ENCODE results near the gene MDC1.
"Not testable (repeated sequence)": the region's sequence is repeated elsewhere in the genome, so short reads cannot be mapped to it uniquely, and the experiment has no call there.

The MDC1 gene

DNA sequence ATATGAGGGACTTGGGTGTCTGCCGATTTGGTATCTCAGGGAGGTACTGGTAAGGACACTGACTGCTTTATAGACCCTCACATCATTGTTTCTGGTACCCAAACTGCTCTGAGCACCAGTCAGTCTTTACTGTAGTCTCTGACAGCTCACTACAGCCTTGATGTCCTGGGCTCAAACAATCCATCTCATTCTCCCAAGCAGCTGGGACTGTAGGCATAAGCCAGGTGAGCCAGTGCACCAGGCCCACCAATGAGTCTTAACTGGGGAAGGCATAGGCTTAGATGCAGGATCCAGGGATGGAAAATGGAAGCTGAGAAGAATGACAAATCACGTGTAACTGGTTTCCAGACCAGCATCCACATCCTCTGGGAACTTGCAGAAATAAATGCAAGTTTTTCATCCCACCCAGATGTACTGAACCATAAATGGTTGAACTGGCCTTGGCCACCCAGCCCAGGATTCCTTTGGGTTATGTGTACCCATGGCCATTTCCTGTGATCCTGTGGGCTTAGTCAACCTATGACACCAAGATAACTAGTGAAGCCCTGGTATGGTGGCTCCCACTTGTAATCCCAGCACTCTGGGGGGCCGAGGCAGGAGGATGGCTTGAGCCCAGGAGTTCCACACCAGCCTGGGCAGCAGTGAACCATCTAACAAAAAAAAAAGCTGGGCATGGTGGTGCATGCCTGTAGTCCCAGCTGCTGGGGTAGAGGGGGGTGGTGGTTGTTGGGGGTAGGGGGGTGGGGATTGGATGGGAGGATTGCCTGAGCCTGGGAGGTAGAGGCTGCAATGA lies 8.8 kb upstream of the MDC1 start:
- DNase-seq (ENCODE audit: low read depth in 1 of 2, low spot score in 1 of 2): no peak

DNA sequence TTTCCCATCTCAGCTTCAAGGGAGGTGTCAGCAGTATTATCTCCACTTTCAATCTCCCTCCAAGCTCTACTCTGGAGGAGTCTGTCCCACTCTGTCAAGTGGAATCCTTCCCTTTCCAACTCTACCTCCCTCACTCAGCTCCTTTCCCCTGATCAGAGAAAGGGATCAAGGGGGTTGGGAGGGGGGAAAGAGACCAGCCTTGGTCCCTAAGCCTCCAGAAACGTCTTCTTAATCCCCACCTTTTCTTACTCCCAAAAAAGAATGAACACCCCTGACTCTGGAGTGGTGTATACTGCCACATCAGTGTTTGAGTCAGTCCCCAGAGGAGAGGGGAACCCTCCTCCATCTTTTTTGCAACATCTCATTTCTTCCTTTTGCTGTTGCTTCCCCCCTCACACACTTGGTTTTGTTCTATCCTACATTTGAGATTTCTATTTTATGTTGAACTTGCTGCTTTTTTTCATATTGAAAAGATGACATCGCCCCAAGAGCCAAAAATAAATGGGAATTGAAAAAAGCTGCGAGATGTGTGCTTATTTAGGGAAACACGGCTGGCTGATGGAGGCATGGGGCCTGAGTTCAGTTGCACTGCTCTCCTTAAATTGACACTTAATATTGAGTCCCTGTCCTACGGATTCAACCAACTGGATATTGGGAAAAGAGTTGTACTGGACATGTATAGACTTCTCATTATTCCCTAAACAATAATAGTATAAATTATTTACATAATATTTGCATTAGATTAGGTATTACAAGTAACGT lies 8.0 kb upstream of the MDC1 start:
- no peak for DNase-seq (ENCODE audit: low read depth in 1 of 2, low spot score in 1 of 2)

DNA sequence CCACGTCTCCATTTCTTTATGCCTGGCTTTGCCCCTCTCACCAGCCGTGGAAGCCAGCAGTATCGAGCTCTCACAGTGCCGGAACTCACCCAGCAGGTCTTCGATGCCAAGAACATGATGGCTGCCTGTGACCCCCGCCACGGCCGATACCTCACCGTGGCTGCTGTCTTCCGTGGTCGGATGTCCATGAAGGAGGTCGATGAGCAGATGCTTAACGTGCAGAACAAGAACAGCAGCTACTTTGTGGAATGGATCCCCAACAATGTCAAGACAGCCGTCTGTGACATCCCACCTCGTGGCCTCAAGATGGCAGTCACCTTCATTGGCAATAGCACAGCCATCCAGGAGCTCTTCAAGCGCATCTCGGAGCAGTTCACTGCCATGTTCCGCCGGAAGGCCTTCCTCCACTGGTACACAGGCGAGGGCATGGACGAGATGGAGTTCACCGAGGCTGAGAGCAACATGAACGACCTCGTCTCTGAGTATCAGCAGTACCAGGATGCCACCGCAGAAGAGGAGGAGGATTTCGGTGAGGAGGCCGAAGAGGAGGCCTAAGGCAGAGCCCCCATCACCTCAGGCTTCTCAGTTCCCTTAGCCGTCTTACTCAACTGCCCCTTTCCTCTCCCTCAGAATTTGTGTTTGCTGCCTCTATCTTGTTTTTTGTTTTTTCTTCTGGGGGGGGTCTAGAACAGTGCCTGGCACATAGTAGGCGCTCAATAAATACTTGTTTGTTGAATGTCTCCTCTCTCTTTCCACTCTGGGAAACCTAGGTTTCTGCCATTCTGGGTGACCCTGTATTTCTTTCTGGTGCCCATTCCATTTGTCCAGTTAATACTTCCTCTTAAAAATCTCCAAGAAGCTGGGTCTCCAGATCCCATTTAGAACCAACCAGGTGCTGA lies 7.0 kb upstream of the MDC1 start:
- DNase-seq (ENCODE audit: low read depth in 1 of 2, low spot score in 1 of 2): not testable (repeated sequence)

DNA sequence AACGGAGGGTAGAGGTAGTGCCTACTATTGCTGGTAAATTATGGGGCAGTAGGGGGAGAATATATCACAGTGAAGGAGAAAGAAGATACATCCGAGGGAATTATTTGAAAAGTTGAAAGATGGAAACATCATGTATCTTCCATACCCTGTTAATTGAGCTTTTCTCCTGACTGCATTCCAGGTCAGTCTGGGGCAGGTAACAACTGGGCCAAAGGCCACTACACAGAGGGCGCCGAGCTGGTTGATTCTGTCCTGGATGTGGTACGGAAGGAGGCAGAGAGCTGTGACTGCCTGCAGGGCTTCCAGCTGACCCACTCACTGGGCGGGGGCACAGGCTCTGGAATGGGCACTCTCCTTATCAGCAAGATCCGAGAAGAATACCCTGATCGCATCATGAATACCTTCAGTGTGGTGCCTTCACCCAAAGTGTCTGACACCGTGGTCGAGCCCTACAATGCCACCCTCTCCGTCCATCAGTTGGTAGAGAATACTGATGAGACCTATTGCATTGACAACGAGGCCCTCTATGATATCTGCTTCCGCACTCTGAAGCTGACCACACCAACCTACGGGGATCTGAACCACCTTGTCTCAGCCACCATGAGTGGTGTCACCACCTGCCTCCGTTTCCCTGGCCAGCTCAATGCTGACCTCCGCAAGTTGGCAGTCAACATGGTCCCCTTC lies 6.2 kb upstream of the MDC1 start:
- DNase-seq (ENCODE audit: low read depth in 1 of 2, low spot score in 1 of 2): not testable (repeated sequence)

DNA sequence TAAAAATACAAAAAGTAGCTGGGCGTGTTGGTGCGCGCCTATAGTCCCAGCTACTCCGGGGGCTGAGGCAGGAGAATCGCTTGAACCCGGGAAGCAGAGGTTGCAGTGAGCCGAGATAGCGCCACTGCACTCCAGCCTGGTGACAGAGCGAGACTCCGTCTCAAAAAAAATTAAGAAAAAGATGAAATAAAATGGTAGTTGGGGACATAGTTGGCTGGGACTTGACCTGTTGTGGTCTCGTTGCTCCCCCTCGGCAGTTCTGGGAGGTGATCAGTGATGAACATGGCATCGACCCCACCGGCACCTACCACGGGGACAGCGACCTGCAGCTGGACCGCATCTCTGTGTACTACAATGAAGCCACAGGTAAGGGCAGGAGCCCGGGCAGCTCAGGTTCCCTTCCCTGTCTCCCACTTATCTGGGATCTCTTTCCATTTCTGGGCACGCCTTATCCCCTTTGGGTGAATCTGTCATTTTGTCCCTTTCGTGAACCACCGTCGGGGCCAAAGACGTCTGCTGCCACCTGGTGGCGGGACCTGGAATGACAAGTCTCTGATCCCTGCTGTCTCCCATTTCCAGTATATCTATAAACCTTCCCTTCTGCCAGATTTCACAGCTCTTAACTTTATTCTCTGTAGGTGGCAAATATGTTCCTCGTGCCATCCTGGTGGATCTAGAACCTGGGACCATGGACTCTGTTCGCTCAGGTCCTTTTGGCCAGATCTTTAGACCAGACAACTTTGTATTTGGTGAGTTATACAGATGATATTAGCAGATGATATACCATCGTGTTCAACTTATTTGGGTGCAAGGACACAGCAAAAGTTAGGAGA lies 5.4 kb upstream of the MDC1 start:
- DNase-seq (ENCODE audit: low read depth in 1 of 2, low spot score in 1 of 2): peak; percentile 70 to 81

DNA sequence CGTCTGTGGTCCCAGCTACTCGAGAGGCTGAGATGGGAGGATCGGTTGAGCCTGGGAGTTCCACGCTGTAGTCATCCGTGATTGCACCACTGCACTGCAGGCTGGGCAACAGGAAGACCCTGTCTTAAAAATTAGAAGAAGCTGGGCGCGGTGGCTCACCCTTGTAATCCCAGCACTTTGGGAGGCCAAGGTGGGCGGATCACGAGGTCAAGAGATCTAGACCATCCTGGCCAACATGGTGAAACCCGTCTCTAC lies 4.9 kb upstream of the MDC1 start:
- DNase-seq (ENCODE audit: low read depth in 1 of 2, low spot score in 1 of 2): not testable (repeated sequence)

DNA sequence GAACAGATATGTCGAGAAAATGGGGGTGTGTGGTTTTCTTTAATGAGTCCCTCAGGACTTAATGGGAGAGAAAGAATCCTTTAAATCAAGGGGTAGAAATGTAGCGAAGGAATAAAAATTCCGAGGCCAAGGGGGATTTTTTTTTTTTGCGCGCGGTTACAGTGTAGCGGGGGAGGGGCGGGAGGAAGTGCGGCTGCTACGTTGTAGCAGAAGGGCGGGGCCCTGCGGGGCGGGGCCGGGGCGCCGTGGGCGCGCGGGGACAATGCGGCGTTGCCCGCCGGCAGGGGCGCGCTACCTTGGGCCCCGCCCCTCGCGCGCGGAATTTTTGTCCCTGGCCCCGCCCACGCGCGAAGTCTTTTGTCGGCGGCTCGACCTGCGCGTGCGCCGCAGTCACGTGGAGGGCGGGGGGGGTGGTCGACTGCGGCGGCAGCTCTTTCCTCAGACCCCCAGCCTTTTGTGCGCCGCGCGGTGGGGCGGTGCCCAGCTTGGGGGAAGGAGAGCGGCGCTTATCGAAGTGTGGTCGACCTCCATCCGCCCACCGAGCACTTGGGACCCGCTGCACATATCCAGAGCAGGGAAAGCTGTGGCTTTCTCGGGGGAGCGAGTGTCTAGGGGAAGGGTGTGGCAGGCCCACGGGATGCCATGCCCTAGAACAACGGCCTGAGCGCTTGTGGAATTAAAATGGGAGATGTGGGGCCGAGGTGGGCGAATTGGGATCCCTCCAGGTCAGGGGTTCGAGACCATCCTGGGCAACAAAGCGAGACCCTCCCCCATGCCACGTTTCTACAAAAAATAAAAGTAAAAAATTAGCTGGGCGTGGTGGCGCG lies 4.3 kb upstream of the MDC1 start:
- peak; percentile 95 to 98 for DNase-seq (ENCODE audit: low read depth in 1 of 2, low spot score in 1 of 2)

DNA sequence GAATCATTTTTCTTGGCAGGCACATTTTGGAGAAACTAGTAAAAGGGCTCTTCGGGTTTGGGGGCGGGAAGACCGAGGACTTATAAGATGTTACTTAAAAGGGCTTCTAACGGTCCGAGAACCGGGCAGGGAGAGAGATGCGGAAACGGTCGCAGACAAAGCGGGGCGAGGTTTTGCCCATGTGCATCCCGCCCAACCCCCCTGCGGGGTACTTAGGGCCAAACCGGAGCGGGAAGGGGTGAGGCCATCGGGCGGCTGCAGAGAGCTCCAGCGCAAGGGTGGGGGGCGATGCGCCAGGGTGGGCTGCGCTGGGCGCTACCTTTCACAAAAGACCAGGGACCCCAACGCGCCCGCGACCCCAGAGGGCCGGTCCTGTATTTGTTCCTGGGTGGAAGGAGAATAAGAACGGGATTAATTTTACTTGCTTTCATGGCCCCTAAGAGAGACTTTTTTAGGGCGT lies 3.7 kb upstream of the MDC1 start:
- peak; percentile 40 to 57 for DNase-seq (ENCODE audit: low read depth in 1 of 2, low spot score in 1 of 2)

DNA sequence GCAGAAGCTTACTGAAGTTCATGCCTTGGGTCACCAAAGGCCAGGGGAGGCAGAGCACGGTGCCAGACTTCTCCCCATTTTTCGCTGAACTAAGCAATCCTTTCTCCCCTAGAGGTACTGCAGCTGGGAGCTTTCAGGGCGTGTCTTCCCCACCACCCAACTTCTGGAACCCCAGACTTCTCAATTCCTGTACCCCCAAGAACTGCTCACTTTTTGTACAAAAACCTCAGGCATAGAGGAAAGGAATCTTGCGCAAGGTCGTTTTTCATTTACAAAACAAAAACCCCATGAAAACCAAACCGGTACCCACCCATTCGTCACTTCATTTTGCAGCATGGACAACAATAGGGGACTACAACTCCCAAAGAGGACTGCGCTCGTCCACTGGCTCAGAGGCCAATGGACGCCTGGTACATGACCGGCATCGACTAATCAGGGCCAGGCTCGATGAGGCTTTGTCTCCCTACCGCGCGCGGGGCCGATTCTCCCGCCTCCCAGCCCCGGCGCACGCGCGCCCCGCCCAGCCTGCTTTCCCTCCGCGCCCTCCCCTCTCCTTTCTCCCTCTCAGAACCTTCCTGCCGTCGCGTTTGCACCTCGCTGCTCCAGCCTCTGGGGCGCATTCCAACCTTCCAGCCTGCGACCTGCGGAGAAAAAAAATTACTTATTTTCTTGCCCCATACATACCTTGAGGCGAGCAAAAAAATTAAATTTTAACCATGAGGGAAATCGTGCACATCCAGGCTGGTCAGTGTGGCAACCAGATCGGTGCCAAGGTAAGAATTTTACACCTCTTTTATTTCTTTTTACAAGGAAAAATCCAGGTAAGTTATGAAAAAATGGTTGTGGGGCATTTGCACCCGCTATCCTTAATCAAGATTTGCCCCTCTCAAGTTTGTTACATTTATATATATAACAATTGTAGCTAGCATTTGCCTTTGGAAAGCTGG lies 3.0 kb upstream of the MDC1 start, which contains the start of gene TUBB:
TSS of gene TUBB (plus strand) at position 562 of the 947 bp plus-strand sequence. CDS start at position 717, 155 bp downstream.
- DNase-seq (ENCODE audit: low read depth in 1 of 2, low spot score in 1 of 2): peak; percentile 91

DNA sequence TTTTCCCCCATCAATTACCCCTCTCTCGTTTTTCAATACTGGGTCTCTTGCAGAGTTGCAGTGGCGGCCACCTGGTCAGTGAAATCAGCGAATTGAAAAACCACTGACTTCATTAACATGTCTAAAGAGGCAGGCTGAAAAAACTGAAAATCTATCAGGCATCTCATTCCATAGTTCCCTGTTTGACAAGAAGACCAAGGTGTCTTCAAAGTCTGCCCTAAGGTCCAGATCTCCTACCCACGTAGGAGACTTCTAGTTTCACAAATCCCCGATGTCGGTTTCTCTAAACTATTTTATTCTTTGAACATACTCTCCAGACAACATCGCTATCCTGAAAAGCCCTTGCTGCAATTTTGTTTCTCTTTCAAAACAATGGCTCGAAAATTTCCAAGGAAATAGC lies 2.3 kb upstream of the MDC1 start:
- no peak for DNase-seq (ENCODE audit: low read depth in 1 of 2, low spot score in 1 of 2)

DNA sequence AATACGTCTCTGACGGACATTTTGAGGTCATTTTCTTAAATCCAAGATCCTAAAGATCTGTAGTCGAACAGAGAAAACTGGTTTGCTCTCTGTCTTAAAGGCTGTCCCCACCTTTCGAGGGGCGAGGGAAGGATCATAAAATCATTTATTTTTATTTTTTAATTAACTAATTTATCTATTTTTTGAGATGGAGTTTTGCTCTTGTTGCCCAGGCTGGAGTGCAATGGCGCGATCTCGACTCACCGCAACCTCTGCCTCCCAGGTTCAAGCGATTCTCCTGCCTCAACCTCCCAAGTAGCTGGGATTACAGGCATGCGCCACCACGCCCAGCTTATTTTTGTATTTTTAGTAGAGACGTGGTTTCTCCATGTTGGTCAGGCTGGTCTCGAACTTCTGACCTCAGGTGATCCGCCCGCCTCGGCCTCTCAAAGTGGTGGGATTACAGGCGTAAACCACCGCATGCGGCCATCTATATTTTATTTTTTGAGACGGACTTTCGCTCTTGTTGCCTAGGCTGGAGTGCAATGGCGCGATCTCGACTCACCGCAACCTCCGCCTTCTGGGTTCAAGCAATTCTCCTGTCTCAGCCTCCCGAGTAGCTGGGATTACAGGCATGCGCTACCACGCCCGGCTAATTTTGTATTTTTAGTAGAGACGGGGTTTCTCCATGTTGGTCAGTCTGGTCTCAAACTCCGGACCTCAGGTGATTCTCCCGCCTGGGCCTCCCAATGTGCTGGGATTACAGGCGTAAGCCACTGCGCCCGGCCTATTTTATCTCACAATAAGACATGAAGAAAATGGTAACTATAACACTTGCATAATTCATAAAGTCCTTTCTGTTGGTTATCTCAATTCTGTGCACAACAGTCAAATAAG lies 1.0 kb upstream of the MDC1 start:
- DNase-seq (ENCODE audit: low read depth in 1 of 2, low spot score in 1 of 2): not testable (repeated sequence)

DNA sequence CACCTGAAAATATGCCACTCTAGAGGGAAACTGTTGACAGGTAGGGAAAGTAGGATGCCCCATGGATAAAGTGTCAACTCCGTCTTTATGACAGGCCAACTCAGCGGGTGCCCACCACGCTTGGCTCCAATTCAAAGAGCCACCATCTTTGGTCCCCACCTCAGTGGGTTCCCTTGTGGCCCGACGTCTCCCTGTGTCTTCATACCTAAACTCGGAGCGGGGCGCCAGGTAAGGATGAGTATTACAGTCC lies 277 bp downstream of the MDC1 start:
- no peak for DNase-seq (ENCODE audit: low read depth in 1 of 2, low spot score in 1 of 2)

DNA sequence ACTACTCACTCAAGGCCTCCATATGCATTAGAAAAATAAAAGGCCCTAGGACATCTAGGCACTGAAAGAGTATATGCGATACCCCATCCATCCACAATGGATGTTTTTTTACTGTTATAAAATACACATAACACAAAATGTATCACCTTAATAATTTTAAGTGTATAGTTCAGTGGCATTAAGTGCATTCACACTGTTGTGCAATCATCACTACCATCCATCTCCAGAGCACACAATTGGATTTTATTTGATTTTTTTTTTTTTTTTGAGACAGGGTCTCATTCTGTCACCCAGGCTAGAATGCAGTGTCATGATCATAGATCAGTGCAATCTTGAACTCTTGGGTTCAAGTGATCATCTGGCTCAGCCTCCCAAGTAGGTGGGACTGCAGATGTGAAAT lies 2.8 kb downstream of the MDC1 start:
- no peak for DNase-seq (ENCODE audit: low read depth in 1 of 2, low spot score in 1 of 2)

DNA sequence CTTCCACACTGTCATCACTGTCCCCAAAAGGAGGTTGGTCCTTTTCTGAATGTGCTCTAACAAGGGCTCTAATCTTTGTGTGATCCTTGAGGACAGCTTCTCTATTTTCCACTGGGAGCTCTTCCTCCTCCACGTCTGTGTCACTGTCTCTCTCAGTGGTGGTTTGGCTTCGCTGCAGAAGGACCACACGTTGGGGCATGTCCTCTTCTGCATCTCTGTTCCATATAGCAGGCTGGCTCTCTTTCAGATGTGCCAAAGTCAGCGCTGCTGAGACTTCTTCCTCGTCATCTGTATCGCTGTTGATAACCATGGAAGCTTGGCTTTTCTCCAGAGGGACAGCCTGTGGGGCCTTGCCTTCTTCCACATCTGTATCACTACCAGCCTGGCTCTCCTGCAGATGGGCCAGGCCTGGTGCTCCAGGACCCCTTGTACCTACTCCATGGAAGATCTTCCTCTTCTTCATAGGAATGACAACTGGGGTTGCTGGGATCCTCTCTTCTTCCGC lies 4.6 kb downstream of the MDC1 start:
- no peak for DNase-seq (ENCODE audit: low read depth in 1 of 2, low spot score in 1 of 2)

DNA sequence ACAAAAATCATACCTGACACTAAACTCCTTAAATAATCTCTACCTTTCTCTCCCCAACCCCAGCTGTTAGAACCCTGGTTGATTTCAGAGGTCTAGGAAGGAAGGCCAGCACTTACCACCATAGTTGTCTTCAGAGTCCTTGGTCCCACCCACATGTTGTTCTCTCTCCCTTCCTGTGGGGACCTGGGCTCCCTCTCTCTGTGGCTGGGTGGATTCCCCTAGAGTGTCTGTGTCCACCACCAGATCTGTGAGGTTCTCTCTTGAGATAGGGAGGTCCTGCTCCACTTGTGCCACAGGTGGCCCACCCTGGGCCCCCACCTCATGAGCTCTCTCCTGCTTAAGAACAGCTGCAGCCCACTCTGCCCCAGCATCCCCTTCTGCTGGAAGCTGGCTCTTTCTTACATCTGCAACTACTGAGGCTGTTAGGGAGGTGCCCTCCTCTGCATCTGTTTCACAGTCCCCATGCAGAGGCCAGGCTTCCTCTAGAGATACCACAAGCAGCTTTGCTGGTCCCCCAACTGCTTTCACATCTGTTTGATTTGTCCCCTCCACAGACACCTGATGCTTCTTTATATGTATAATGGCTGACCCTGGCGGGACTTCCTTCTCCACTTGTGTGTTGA lies 5.2 kb downstream of the MDC1 start:
- DNase-seq (ENCODE audit: low read depth in 1 of 2, low spot score in 1 of 2): no peak

DNA sequence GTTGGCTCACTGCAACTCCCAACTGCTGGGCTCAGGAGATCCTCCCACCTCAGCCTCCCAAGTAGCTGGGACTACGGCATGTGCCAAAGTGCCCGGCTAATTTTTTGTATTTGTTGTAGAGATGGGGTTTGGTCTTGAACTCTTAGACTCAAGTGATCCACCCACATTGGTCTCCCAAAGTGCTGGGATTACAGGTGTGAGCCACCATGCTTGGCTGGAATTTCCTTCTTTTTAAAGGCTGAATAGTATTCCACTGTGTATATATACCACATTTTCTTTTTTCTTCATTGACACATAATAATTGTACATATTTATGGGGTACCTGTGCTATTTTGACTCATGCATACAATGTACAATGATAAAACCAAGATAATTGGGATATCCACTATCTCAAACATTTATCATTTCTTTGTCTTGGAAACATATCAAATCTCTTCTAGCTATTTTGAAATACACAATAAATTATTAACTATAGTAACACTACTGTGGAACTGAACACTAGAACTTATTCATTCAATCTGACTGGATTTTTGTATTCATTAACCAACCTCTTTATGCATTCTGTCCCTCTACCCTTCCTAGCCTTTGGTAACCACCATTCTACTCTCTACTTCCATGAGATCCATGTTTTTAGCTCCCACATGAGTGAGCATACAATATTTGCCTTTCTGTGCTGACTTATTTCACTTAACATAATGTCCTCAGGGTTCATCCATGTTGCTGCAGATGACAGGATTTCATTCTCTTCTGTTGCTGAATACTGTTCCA lies 7.8 kb downstream of the MDC1 start:
- DNase-seq (ENCODE audit: low read depth in 1 of 2, low spot score in 1 of 2): no peak

All from stimulated activated CD4-positive, alpha-beta T cell treated with anti-CD3 and anti-CD28 coated beads, Interleukin-15, amount 100 ng/mL, for 1 hour (primary cell).